ENCODE measurements around the gene P2RX6.

Gene P2RX6

DNA sequence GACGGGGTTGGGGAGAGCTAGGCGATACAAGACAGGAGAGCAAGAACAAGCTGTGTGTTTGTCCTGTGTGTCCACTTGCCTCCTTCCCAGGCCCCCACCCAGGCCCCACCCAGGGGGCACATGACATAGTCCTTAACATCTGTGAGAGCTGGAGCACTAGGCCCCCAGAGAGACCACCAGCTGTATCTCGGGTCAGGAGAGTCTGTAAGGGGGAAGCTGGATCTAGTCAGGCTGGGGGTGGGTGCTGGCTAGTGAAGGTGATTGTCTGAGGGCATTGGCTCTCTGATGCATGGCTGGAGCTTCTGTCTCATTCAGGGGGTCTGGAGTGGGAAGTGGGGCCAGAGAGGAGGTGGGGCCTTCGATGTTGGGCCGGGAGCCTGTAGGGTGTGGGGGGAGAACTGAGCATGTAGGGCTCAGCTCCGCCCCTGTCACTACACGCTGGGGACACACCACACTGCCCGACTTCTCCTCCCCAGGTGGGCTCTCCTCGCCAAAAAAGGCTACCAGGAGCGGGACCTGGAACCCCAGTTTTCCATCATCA, 571 bp downstream of the P2RX6 start:
- no peak for DNase-seq

DNA sequence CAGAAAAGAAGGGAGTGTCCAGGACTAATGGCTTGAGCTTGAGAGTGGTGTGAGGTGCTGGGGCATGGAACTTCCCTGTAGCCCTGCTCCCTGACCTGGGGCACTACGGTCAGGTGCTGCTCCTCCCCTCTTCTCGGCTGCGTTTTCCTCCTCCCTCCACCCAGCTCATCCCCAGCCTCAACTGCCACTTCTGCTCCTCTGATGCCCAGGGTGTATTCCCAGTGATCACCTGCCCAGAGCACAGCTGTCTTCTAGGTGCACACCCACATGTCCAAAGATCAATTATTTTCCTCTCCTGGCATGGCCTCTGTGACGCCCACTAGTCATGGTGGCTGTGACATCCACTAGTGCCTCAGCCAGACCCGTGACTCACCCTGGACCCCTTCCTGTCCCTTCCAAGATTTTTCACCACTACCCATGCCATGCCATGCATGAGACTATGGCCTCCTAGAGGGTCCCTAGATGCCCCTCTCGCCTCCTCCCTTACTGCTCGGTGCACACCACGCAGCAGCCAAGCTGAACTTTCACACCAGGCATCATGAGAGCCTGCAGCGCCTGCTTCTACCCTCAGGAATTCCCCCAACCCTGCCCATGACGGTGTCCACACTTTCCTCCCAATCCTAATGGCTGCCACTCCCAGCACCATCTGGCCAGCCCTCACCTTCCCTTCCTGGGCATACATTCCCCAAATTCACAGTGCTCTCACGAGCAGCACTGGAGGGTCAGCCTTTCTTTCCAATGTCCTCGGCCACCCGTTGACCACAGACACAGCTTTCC, 1.9 kb downstream of the P2RX6 start:
- no peak for DNase-seq

DNA sequence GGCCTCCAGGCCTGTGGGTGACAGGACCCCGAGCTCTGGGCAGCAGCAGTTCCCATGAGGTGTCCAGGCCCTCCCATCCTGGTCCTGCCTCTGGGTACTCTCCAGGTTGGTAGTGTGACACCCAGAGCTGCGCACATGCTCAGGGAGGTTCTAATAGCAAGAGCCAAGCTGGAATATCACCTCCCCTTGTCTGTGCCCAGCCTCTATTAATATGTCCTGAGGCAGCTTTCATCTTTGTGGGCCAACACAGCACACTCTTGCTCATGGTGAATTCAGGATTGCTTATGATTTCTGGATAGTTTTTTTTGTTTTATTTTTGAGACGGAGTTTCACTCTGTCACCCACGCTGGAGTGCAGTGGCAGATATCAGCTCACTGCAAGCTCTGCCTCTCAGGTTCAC, 3.3 kb downstream of the P2RX6 start:
- DNase-seq: no peak

GRCh38 chr22:21020802-21021429, 6.0 kb downstream of the P2RX6 start:
- DNase-seq: no peak

DNA sequence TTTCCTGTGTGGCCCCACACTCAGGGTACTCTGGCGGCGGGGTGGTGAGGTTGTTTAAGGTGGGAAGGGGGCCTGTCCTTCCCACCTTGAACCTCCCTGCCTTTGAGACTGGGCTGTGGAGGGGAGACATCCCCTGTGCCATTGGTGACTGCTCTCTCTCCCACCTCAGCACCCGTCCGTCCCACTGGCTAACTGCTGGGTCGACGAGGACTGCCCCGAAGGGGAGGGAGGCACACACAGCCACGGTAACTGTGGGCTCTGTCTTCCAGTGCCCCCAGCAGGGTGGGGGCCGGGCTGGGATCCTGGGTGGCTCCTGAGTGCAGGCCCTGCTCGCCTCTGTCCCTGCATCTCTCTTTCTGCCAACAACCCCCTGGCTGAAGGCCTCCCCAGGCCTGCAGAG, 7.5 kb downstream of the P2RX6 start:
- DNase-seq: no peak

DNA sequence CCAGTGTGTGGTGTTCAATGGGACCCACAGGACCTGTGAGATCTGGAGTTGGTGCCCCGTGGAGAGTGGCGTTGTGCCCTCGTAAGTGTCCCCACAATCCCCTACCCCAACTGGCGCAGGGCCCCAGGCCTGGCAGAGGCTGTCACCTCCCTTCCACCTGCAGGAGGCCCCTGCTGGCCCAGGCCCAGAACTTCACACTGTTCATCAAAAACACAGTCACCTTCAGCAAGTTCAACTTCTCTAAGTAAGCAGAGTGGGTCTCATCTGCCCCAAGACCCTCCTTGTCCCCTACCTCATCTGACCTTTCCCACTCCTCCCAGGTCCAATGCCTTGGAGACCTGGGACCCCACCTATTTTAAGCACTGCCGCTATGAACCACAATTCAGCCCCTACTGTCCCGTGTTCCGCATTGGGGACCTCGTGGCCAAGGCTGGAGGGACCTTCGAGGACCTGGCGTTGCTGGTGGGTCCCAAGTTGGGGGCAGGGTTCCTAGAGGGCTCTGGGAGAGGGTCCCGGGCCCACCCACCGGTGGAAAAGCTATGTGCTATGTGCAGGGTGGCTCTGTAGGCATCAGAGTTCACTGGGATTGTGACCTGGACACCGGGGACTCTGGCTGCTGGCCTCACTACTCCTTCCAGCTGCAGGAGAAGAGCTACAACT, 8.1 kb downstream of the P2RX6 start:
- no peak for DNase-seq

GRCh38 chr22:21025266-21025665, 10.3 kb downstream of the P2RX6 start:
- DNase-seq: no peak

DNA sequence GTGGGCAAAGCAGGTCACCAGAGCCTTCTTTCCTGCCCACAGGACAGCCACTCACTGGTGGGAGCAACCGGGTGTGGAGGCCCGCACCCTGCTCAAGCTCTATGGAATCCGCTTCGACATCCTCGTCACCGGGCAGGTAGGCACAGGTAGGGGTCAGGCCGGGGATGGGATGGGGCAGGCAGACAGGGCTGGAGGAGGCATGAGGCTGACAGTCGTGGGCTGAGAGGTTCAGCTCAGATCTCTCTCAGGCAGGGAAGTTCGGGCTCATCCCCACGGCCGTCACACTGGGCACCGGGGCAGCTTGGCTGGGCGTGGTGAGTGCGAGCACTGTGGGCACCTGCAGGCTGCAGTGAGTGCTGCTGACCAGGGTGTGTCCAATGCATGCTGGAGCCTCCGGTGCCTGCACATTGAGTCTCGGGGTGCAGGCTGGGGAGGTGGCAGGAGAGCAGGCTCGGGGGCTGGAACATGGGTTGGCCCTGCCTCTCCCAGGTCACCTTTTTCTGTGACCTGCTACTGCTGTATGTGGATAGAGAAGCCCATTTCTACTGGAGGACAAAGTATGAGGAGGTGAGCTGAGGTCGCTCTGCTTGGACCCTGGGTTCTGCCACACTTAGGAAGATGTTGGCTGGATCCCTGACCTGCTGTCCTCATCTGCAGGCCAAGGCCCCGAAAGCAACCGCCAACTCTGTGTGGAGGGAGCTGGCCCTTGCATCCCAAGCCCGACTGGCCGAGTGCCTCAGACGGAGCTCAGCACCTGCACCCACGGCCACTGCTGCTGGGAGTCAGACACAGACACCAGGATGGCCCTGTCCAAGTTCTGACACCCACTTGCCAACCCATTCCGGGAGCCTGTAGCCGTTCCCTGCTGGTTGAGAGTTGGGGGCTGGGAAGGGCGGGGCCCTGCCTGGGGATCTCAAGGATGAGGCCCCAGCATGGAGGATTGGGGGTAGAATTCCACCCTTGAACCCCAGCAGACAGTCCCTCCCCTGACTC, 11.1 kb downstream of the P2RX6 start:
- no peak for DNase-seq

- no peak for DNase-seq
Measured at GRCh38 chr22:21026783-21027692, 12.1 kb downstream of the P2RX6 start.

- DNase-seq: no peak
Measured at GRCh38 chr22:21028277-21029251, 13.6 kb downstream of the P2RX6 start.

- no peak for DNase-seq
Measured at GRCh38 chr22:21029486-21030025, 14.6 kb downstream of the P2RX6 start.

GRCh38 chr22:21030032-21030431, 15.1 kb downstream of the P2RX6 start:
- DNase-seq: no peak

DNA sequence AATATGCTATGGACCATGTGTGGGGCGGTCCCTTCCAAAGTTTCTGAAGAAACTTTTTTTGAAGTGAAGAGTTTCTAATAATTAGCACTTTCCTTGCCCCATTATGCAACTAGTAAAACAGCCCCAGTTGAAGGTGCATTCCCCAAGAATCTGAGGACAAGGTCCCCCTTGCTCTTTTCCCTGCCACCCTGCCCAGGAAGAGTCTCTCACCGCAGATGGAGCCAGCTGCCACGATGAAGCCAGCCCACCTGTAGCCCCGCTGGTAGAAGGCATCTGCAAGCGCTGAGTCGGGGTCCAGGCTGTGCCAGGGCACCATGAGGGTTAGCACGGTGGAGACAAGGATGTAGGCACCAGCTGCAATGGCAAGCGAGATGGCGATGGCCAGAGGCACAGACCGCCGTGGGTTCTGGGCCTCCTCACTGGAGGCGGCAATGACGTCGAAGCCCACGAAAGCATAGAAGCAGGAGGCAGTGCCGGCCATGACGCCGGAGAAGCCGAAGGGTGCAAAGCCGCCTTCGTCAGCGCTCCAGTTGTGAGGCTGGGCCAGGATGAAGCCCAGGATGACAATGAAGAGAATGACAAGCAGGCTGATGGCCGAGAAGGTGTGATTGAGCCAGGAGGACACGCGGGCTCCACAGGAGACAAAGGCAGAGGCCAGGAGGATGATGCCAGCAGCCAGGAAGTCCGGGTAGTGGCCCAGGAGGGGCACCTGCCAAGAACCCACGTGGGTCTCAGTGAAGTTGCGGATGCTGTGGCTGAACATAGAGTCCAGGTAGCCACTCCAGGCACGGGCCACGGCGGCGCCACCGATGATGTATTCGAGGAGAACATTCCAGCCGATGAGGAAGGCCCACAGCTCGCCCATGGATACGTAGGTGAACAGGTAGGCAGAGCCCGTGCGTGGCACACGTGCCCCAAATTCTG, 15.9 kb downstream of the P2RX6 start:
- DNase-seq: no peak

DNA sequence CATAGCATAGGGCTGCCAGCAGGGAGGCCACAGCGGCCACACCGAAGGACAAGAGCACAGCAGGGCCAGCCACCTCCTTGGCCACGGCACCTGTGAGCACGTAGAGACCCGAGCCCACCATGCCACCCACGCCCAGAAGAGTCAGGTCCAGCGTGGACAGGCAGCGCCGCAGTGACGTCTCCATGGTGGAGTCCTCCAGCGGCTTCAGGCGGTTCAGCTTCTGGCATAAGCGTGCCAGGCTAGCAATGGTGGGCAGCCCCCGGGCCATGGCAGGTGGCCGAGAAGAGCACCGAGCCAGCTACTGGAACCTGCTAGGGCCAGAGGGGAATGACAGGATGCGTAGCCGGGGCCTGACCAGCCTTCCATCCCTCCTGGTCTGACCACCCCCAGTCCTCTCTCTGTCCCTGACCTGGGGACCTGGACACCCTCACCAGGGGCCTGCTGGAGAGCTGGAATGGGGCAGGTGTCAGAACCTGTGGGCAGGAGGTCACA, 16.6 kb downstream of the P2RX6 start:
- DNase-seq: no peak

- no peak for DNase-seq
Measured at GRCh38 chr22:21032037-21032867, 17.3 kb downstream of the P2RX6 start, which contains the start of gene SLC7A4. Gene SLC7A4 (minus strand): TSS chr22:21032561. CDS start chr22:21031812, 749 bp downstream.

DNA sequence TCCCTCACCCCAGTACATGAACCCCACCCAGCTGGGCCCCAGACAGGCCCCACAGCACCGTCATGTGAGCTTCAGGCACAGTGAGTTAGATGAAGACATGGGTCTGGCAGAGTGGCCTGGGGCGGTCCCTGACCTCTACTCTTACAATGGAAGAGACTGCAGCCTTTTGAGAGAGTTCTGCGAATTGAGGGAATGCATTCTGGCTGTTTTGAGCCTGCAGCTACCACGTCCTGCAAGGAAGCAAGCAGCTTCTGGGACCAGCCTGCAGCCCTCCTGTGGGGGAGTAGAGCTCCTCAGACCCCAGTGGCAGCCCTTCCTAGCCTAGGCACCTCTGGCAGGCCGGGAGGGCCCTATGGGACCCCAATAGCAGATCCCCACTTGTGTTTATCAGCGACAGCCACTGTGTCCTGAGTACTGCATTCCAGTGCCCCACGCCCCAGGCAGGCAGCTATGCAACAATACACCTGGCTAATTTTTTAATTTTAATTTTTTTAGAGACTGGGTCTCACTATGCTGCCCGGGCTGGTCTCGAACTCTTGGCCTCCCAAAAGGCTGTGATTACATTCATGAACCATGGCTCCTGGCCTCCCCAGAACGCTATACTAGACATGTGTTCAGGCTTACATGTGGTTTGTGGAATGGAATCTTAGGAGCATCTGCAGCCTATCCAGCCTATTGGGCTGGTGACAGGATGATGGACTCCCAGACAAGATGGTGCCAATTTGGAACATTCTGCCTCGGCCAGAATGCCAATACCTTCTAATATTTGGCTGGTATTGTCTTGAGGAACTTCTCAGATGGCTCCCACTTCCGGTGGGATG, 18.1 kb downstream of the P2RX6 start:
- no peak for DNase-seq

Data from T-helper 9 cell (primary cell).